GM13977 (cell line): Measurements from ENCODE around the gene ARL11.

Experiments
- DNase-seq: peaks from one replicate; pipeline ENCODE4 v3.0.0; 2012; ENCODE audit warnings: low spot score
- in situ Hi-C: fragments of 300-500 bp; cut with MboI; formaldehyde crosslinking; loops from one replicate; pipeline ENCODE4 v1.12.0; 2022; ENCODE audit warnings: low sequenced_read_pairs, low pct_unique_long_range_greater_than_20kb, mixed read lengths, inconsistent platforms; ENCODE audit not compliant: unreplicated experiment
- TF ChIP-seq, protein P1 (sequence below): IDR thresholded peaks from 2 replicates; pipeline ENCODE4 v1.5.1; 2012; ENCODE audit warnings: mild to moderate bottlenecking, control low read depth; ENCODE audit not compliant: insufficient read depth; ENCODE audit errors: extremely low read depth, missing control alignments

The ARL11 gene

DNA sequence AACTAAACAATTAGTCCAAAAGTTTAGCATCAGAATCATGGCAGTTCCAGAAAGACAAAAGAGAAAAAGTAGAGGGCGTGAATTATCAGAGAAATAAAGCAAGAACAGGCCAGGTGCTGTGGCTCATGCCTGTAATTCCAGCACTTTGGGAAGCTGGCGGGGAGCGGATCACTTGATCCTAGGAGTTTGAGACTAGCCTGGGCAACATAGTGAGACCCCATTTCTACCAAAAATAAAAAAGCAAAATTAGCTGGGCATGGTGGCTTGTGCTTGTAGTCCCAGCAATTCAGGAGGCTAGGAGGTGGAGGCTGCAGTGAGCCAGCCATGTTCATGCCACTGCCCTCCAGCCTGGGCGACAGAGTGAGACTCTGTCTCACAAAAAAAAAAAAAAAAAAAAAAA lies 18.4 kb downstream of the ARL11 start:
- in situ Hi-C loops: no loop called here
- no peak for DNase-seq
- TF ChIP-seq, protein P1, sequence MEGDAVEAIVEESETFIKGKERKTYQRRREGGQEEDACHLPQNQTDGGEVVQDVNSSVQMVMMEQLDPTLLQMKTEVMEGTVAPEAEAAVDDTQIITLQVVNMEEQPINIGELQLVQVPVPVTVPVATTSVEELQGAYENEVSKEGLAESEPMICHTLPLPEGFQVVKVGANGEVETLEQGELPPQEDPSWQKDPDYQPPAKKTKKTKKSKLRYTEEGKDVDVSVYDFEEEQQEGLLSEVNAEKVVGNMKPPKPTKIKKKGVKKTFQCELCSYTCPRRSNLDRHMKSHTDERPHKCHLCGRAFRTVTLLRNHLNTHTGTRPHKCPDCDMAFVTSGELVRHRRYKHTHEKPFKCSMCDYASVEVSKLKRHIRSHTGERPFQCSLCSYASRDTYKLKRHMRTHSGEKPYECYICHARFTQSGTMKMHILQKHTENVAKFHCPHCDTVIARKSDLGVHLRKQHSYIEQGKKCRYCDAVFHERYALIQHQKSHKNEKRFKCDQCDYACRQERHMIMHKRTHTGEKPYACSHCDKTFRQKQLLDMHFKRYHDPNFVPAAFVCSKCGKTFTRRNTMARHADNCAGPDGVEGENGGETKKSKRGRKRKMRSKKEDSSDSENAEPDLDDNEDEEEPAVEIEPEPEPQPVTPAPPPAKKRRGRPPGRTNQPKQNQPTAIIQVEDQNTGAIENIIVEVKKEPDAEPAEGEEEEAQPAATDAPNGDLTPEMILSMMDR: no peak

- in situ Hi-C loops: no loop called here
- TF ChIP-seq, protein P1: no peak
- no peak for DNase-seq
Measured at GRCh38 chr13:49649244-49649962, 21.1 kb downstream of the ARL11 start.

DNA sequence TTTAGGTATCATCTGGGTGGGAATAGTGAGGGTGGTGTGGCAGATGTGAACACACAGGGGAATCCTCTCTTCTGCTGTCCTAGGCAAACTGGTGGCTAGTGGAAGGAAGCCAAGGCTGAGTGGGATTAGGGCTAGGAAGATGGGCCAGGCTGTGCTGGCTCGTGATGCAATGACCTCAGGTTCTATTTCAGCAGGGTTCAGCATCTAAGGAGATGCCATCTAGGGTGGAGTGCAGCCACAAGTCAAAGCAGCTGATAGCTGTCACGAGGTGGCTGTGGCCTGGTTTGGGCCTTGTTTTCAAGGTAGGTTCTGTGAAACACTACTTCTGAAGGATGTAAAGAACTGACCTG lies 21.6 kb downstream of the ARL11 start:
- in situ Hi-C loops: loop anchor here (10.0 to 25.0 kb wide), 2 partner anchors 195 to 1412 kb away; no protein-coding TSS in a partner anchor
- TF ChIP-seq, protein P1: no peak
- DNase-seq: no peak

DNA sequence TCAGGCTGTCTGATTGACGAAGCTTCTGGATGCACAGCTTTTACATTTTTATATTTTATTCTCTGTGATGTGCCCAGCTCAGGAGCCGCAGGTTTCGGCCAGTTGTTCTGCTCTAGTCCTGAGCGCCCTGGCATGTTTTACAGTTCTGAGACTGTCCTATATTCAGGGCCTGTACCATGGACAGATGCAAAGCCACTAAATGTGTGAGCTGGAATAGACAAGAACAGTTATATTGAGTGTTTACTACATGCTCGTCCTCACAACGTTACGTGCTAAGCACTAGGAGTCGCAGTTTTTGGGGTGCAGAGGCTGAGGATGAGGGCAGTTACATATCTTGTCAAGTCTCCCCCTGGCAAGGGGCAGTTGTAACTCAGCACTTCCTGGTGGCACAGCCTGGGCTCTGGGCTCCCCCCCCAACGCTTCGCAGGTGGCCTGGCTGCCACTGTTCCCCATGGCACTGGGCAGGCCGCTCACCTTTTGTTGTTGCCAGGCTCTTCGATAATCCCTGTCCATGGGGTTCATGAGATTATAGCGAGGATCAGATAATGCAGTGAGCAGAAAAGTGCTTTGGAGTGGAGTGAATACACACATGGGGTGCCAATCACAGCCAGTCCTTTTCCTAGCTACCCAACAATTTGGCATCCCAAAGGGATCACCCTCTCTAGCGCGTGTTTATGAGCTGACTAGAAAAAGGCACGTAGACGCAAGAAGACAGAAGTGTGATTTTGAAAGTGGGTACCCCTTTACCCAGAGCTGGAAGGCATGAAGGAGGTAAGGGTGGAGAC lies 23.5 kb downstream of the ARL11 start:
- TF ChIP-seq, protein P1: no peak
- no peak for DNase-seq
- in situ Hi-C loops: loop anchor here (10.0 to 25.0 kb wide), 2 partner anchors 193 to 1411 kb away; no protein-coding TSS in a partner anchor

GRCh38 chr13:49652355-49653305 lies 24.3 kb downstream of the ARL11 start:
- DNase-seq: peak; percentile 64
- TF ChIP-seq, protein P1: peak; percentile 54
- in situ Hi-C loops: loop anchor here (10.0 to 25.0 kb wide), 2 partner anchors 192 to 1410 kb away; no protein-coding TSS in a partner anchor

DNA sequence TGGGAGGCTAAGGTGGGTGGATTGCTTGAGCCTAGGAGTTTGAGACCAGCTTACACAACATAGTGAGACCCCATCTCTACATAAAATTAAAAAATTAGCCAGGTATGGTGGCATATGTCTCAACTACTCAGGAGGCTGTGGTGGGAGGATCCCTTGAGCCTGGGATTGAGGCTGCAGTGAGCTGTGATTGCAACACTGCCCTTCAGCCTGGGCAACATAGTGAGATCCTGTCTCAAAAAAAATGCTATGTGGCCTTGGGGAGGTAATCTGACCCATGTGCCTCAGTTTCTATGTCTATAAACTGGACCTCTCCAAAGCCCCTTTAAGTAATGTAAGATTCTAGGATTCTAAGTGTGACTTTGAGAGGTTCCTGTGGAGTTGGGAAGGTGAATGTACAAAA lies 25.2 kb downstream of the ARL11 start:
- TF ChIP-seq, protein P1: no peak
- DNase-seq: no peak
- in situ Hi-C loops: loop anchor here (10.0 to 25.0 kb wide), 2 partner anchors 191 to 1409 kb away; no protein-coding TSS in a partner anchor
